Measurements from ENCODE around the gene SCAMP1.

- no peak for TF ChIP-seq CTCF (IDR thresholded peaks at IDR 0.05; ENCODE audit: insufficient read depth, low read length, poor library complexity, severe bottlenecking)
- no peak for TF ChIP-seq EZH2phosphoT487 (conservative IDR thresholded peaks at IDR 0.05; ENCODE audit: low read length)
These were observed 136.0 kb downstream of the SCAMP1 start for GRCh38 chr5:78496373-78496772.
